Activated CD4-positive, CD25-positive, alpha-beta regulatory T cell treated with anti-CD3 and anti-CD28 coated beads, Interleukin-2, amount 50 U/mL, for 16 hours (primary cell): ENCODE data around the gene PLCB4.

Source experiments
- DNase-seq: peaks from one replicate; pipeline ENCODE4 v3.0.0-alpha.2; 2020; ENCODE audit warnings: low read depth, low spot score

PLCB4 gene

GRCh38 chr20:9491324-9491723 is 422.4 kb downstream of the PLCB4 start:
- no peak for DNase-seq

- DNase-seq, result no peak
Measured at GRCh38 chr20:9492067-9492466, 423.2 kb downstream of the PLCB4 start.

DNA sequence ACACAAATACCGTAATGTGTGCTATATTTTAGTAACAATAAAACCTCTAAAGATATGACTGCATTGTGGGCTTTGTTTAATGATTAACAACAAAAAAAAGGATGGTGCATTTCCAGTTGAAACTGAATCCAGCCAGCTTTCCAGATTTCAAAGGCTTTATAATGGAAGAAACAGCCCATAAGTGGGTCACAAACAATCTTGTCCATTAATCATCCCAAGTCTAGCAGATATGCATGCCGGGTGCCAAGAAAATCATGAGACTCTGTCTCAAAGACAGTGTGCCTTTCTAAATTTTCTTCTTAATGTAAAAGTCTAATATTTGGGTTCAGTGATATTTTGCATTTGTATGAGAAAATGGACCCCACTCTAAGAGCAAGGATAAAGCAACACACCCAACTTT is 424.9 kb downstream of the PLCB4 start:
- DNase-seq, result no peak

GRCh38 chr20:9495701-9496100 is 426.8 kb downstream of the PLCB4 start:
- no peak for DNase-seq

DNA sequence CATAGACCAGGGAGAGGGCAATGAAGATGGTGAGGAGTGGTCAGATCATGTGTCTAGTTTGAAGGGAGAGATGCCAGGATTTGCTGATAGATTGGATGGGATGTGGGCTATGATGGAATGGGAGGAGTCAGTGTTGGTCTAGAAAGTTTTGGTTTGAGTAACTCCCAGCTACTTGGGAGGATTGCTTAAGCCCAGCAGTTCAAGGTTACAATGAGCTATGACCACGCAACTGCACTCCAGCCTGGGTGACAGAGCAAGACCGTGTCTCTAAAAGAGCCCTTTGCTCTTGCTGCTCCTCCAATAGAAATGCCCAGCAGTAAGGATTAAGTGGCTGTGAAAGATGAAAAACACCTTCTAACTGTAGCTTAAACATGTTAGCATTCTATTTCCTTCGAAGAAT is 427.3 kb downstream of the PLCB4 start:
- no peak for DNase-seq

DNA sequence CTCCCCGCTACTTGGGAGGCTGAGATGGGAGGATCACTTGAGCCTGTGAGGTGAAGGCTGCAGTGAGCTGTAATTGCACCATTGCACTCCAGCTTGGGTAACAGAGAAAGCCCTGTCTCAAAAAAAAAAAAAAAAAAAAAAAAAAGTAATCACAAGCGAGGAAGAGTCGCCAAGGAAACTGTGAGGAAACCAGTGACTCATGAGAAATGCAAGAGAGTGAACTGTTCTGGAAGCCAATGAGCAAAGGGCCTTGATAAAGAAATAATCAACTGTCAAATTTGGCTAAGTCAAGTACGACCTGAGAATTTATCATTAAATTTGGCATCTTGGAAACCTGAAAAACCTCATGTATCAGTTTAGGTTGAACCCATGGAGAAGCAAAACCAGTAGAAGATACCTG is 429.4 kb downstream of the PLCB4 start:
- no peak for DNase-seq

GRCh38 chr20:9499126-9499899 is 430.4 kb downstream of the PLCB4 start:
- DNase-seq, result no peak

DNA sequence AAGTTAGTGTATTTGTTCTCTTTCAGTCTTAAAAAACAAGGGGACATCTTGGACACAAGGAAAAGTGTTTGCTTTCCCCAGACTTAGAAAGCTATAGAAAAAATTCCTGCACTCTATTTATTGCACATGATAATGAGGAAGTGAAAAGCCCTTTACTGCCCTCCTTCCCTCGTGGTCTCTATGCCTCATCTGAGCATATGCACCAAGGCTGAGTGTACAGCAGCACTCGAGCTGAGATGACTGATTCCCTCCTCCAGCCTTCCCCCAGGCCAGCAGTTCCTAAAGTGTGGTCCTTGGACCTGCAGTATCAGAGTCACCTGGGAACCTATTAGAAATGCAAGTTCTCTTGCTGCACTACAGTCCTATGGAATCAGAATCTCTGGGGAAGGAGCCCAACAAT is 431.2 kb downstream of the PLCB4 start:
- DNase-seq, result no peak

DNA sequence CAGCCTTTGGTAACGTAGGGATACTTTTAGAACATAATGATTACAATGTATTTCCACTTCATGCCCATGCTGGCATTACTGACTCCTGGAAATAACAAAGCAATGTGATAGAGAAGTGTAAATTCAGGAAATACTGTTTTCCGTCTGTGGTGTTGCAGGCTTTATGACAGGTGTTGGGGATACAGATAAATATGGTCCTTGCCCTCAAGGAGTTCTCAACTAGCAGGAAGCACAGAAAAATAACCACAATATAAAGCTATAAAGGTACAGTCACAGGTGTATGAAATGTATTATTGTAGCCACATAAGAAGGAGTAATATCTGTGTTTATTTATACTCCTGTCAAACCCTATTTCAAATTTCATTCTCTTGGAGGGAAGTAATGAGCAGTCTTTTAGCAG is 432.6 kb downstream of the PLCB4 start:
- no peak for DNase-seq

GRCh38 chr20:9503526-9504245 is 434.8 kb downstream of the PLCB4 start:
- DNase-seq, result no peak

GRCh38 chr20:9506280-9506821 is 437.5 kb downstream of the PLCB4 start:
- no peak for DNase-seq

DNA sequence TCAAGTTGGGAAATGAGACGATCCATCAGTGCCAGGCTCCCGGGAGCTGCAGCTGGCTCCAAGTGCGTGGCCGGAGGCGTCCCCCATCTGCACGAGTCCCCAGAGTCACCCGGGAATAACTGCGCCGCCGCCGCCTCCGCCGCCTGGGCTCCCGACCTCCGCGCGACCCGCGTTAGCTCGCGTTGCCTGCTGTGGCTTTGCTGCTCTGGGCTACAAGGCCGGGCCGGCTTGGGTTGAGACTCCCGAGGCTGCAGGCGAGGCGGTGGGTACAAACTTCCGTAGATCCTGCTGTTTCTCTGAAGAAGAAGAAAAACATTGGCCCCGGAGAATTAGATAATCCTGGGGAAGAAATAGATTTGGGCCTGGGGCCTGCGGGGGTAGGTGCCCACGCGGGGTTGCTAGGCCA is 438.1 kb downstream of the PLCB4 start:
- no peak for DNase-seq

GRCh38 chr20:9507544-9508239 is 438.8 kb downstream of the PLCB4 start:
- DNase-seq, result no peak

- DNase-seq, result no peak
Measured at GRCh38 chr20:9508240-9508661, 439.4 kb downstream of the PLCB4 start.

- DNase-seq, result no peak
Measured at GRCh38 chr20:9508696-9509178, 439.9 kb downstream of the PLCB4 start.

DNA sequence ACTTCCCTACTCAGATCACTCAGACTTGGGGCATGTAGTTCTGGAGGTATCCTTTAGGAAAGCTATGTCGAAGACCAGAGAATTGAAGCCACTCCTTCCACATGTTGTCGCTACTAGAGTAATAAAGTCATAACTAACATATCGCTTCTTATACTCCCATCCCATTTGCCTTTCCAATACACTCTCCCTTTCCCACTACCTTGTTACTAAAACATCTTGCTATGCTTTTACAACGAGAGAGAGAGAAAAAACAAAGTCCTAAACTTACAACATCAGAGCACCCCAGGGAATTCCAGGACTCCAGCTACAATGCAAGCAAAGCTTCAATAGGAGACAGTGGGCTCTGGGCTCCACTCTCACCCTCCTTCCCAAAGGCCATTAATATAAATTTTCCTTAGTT is 440.4 kb downstream of the PLCB4 start:
- no peak for DNase-seq

DNA sequence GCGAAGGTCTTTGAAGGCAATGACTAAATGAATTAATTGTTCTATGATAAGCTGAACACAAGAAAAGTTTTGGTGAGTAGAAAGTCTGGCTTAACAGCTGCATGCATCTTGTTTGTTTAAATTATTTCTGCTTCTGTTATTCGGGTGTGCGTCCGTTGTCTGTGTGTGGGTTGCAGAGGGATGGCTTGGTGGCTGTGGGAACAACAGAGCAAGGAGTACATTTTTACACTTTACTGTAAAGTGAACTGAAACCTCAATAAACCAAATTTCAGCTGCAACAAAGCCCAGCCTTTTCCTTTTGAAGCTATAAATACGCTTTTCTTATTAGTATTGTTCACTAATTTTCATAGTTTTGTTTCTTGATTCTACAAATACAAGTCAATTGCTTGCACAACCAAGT is 442.0 kb downstream of the PLCB4 start:
- no peak for DNase-seq

DNA sequence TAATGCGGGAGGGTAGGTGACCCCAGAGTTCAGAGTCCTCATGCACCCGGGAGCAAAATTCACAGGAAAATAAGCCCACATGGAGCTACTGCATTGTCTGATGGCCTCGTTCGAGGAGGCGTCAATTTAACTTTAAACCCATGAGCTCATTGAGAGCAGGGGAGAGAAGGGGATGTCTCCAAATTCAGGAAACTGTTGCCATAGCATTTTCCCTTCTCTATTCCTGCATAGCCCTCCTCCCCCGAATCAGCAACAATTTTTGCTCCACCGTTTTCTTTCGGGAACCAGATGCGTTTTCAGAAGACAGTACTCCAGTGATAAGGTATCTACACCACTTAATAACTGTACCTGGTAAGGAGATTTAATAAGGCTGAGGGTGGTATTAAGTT is 445.2 kb downstream of the PLCB4 start:
- no peak for DNase-seq

DNA sequence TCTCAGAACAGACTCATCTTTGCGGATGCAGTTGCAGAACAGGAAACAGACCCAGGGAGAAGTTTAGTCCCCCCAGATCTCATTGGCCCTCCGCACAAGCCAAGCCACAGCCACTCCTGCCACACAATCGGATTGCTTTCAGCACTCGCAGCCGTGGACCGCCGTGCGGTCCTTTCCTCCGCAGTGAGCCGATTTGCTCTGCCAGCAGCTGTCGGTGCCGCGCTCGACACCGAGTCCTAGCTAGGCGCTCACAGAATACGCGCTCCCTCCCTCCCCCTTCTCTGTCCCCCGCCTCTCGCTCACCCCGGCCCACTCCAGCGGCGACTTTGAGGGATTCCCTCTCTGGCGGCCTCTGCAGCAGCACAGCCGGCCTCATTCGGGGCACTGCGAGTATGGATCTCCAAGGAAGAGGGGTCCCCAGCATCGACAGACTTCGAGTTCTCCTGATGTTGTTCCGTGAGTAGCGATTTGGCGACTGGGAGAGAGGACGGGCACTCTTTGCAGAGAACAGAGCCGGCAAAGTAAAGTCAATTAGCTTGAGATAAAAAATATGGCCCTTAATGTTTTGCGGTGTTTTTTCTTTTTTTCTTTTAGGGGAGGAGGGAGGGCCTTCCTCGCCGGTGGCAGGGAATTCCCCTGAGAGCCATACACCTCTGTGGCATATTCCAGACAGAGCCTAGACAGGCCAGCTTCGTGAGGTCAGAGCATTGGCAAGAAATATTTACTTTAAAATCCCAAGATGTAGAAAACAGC is 445.8 kb downstream of the PLCB4 start, which contains the start of gene LAMP5:
Gene LAMP5, plus strand, starts transcription at position 130 of the 753 bp plus-strand sequence. Its CDS starts 263 bp downstream, at position 393.
- DNase-seq, result no peak

DNA sequence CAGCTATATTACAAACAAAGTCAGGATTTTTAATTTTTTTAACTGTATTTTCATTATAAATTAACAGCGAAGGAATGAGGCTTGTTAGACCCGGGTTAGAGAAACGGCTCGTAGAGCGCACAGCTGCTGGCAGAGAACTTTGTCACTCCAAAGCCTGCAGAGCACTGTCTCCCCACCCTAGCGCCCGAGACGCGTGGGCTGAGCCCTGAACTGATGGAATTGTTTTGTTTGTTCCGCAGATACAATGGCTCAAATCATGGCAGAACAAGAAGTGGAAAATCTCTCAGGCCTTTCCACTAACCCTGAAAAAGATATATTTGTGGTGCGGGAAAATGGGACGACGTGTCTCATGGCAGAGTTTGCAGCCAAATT is 446.3 kb downstream of the PLCB4 start:
- DNase-seq, result no peak

DNA sequence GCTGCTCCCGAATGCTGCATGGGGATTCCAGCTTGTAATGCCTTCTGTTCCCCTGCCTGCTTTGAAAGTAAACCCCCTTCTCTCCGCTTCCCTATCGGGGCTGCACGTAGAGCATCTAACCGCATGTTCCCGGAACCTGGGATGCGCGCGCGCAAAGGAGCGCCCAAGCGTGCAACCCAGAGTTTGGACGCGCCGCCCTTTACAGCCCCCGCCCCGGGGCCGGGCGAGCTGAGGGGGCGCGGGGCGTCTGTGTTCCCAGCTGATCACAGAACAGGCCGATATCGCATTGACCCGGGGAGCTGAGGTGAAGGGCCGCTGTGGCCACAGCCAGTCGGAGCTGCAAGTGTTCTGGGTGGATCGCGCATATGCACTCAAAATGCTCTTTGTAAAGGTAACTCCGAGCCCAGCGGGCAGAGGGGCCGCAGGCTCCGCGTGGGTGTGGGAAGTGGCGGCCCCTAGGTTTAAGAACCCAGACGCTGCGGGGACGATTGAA is 446.9 kb downstream of the PLCB4 start:
- no peak for DNase-seq
